ENCODE results near the gene GLB1L2.

GRCh38 chr11:134349802-134350355 is 18.1 kb downstream of the GLB1L2 start:
- no peak for TF ChIP-seq POLR2A (IDR thresholded peaks at IDR 0.05)
- TF ChIP-seq CTCF (IDR thresholded peaks at IDR 0.05) = no peak

All from prostate gland (tissue), 2 donors.